HPDE6-E6E7 (cell line): Measurements from ENCODE around the gene SYCE1.

ENCODE experiments used
- DNase-seq: peaks from one replicate; pipeline ENCODE4 v3.0.0; 2011; ENCODE audit warnings: missing footprints; ENCODE audit errors: extremely low spot score

SYCE1 gene

GRCh38 chr10:133511907-133512528 is 53.4 kb downstream of the SYCE1 start:
- DNase-seq, result no peak

DNA sequence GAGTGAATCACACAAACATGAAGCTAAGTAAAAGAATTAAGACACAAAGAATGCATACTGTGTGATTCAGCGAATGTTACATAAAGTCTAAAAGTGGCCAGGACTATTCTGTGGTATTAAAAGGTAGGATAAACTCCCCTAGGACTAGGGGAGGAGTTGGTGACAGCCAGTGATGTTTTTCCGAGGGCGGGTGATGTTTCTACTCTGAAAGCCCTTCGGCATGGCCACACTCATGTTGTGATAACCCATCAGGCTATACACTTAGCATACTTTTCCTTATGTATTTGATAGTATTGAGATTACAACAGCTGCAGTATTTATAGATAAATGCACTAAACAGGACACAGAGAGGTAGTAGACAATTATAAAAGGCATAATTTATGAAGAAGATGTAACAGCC is 54.0 kb downstream of the SYCE1 start:
- DNase-seq, result no peak

GRCh38 chr10:133509700-133510099 is 55.7 kb downstream of the SYCE1 start:
- no peak for DNase-seq
